GM12872 (cell line): Measurements from ENCODE around the gene ARID1B.

Source experiments
- CTCF ChIP-seq: IDR thresholded peaks from 3 replicates; pipeline ENCODE4 v1.5.1; 2011; ENCODE audit warnings: low read depth, mild to moderate bottlenecking, low read length, moderate library complexity; ENCODE audit not compliant: insufficient read depth

The ARID1B gene

GRCh38 chr6:157066781-157067491 is 289.8 kb downstream of the ARID1B start:
- TF ChIP-seq CTCF, result no peak

GRCh38 chr6:157067507-157067906 is 290.3 kb downstream of the ARID1B start:
- no peak for TF ChIP-seq CTCF

- no peak for TF ChIP-seq CTCF
Observed at GRCh38 chr6:157068691-157069324, 291.6 kb downstream of the ARID1B start.

- TF ChIP-seq CTCF, result no peak
Observed at GRCh38 chr6:157069585-157069984, 292.4 kb downstream of the ARID1B start.

- TF ChIP-seq CTCF, result no peak
Observed at GRCh38 chr6:157070403-157071107, 293.4 kb downstream of the ARID1B start.

GRCh38 chr6:157072128-157072527 is 294.9 kb downstream of the ARID1B start:
- no peak for TF ChIP-seq CTCF

- no peak for TF ChIP-seq CTCF
Observed at GRCh38 chr6:157073596-157073995, 296.4 kb downstream of the ARID1B start.
